Muscle layer of duodenum (tissue), 2 donors: ENCODE results near the gene GPX2.
"Not testable (repeated sequence)": the region's sequence is repeated elsewhere in the genome, so short reads cannot be mapped to it uniquely, and the experiment has no call there.

ENCODE experiments used
- H3K27ac ChIP-seq: one replicate; pipeline ENCODE4 v1.7.0; 2013; ENCODE audit warnings: mild to moderate bottlenecking, low read length
- H3K27me3 ChIP-seq: one replicate; pipeline ENCODE4 v1.7.0; 2013; ENCODE audit warnings: low read depth, mild to moderate bottlenecking, control low read depth, low read length
- H3K36me3 ChIP-seq, 2 donors: one replicate each; pipeline ENCODE4 v1.7.0; 2013; ENCODE audit warnings: low read length in 2 of 2, control low read depth in 1 of 2, mild to moderate bottlenecking in 1 of 2; ENCODE audit not compliant: insufficient read depth in 2 of 2, control insufficient read depth in 1 of 2
- H3K4me1 ChIP-seq, 2 donors: one replicate each; pipeline ENCODE4 v1.7.0; 2013; ENCODE audit warnings: low read length in 2 of 2, mild to moderate bottlenecking in 2 of 2, control low read depth in 1 of 2, moderate library complexity in 1 of 2; ENCODE audit not compliant: insufficient read depth in 2 of 2, control insufficient read depth in 1 of 2
- H3K4me3 ChIP-seq, 2 donors: one replicate each; pipeline ENCODE4 v1.7.0; 2013; ENCODE audit warnings: low read length in 2 of 2, low read depth in 1 of 2, mild to moderate bottlenecking in 1 of 2
- H3K9me3 ChIP-seq, 2 donors: one replicate each; pipeline ENCODE4 v1.7.0; 2013; ENCODE audit warnings: low read length in 2 of 2, control low read depth in 1 of 2, mild to moderate bottlenecking in 1 of 2; ENCODE audit not compliant: control insufficient read depth in 1 of 2
- donor health status: healthy.

The GPX2 gene

GRCh38 chr14:64923015-64923414, 19.5 kb downstream of the GPX2 start:
- H3K27ac ChIP-seq: no peak overlapping the region
- H3K27me3 ChIP-seq: no peaks in the 10 kb centered on the region
- no peaks in the 10 kb centered on the region for H3K9me3 ChIP-seq
- H3K4me1 ChIP-seq: no peaks in the 10 kb centered on the region
- H3K36me3 ChIP-seq: peaks cover 18 to 23% of the 10 kb centered on the region in 2 donors
- H3K4me3 ChIP-seq: no peak overlapping the region

DNA sequence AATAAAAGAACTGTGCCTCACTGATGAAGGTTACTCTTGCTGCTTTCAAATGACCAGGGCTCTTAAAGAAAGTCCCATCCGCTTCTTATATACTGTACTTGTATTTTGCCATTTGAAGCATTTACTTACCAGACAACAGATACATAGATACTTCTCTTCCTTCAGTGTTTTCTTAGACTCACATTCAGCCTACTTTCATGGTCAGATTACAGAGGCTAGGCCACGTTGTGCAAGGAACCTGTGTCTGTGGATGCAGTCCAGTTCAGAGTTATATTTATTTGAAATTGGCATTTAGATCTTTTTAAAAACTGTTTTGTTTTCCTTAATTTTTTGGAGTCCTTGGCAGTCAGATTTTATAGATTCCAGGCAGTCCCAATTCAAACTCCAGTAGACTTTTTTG, 22.1 kb downstream of the GPX2 start:
- Histone ChIP-seq H3K36me3 (peaks cover 6 to 11% of the 10 kb centered on the region in 2 donors), H3K9me3 (no peaks in the 10 kb centered on the region), H3K4me3 (no peak overlapping the region), H3K27ac (no peak overlapping the region), H3K27me3 (no peaks in the 10 kb centered on the region), H3K4me1 (peaks cover 5 to 6% of the 10 kb centered on the region in 2 donors)

- Histone ChIP-seq H3K9me3 (no peaks in the 10 kb centered on the region), H3K36me3 (peaks cover 2 to 6% of the 10 kb centered on the region in 2 donors), H3K27me3 (no peaks in the 10 kb centered on the region), H3K27ac (no peak overlapping the region), H3K4me1 (peaks cover 10 to 12% of the 10 kb centered on the region in 2 donors), H3K4me3 (no peak overlapping the region)
Measured at GRCh38 chr14:64919618-64920017, 22.9 kb downstream of the GPX2 start.

DNA sequence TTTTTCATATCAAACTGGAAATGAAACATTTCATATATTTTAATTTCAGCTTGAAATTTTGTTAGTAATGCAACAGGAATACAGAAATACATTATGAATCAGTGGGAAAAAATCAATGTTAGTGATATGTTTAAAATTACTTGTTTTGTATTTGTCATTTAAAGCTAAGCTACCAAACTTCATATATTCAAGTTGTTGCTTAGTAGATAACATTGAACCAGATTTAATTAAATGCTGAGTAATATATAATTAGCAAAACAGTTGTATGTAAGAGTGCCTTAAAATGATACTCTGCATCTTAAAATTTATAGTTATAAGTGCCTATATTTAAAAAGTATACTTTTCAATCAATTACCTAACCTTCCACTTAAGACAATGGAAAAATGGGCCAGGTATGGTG, 23.3 kb downstream of the GPX2 start:
- Histone ChIP-seq H3K27ac (no peak overlapping the region), H3K4me1 (peaks cover 10 to 12% of the 10 kb centered on the region in 2 donors), H3K27me3 (no peaks in the 10 kb centered on the region), H3K36me3 (peaks cover 0 to 2% of the 10 kb centered on the region in 2 donors), H3K4me3 (no peak overlapping the region), H3K9me3 (no peaks in the 10 kb centered on the region)

DNA sequence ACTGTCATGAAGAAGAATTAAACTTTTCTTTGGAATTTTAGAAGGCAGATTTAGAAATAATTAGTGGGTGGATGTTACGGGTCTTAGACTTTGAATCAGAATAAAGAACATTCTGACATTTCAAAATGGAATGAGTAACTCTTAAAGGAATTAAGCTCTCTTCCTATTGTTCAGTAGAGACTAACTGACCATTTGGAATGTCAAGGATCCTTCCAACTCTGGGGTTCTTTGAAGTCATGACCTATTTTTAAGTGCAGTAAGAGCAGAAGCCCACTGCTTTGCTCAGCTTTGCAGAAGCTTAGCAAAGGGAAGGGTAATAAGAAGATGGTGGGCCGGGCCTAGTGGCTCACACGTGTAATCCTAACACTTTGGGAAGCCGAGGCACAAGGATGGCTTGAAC, 24.3 kb downstream of the GPX2 start:
- Histone ChIP-seq H3K27me3 (no peaks in the 10 kb centered on the region), H3K27ac (no peak overlapping the region), H3K9me3 (no peaks in the 10 kb centered on the region), H3K4me1 (peaks cover 10 to 12% of the 10 kb centered on the region in 2 donors), H3K36me3 (no peaks in the 10 kb centered on the region), H3K4me3 (no peak overlapping the region)

- H3K4me3 ChIP-seq: peak overlapping the region in 1 of 2 donors; percentile 83
- H3K27me3 ChIP-seq: no peaks in the 10 kb centered on the region
- H3K9me3 ChIP-seq: no peaks in the 10 kb centered on the region
- H3K36me3 ChIP-seq: no peaks in the 10 kb centered on the region
- H3K27ac ChIP-seq: no peak overlapping the region
- H3K4me1 ChIP-seq: peaks cover 10 to 12% of the 10 kb centered on the region in 2 donors
Measured at GRCh38 chr14:64915797-64916196, 26.7 kb downstream of the GPX2 start.

DNA sequence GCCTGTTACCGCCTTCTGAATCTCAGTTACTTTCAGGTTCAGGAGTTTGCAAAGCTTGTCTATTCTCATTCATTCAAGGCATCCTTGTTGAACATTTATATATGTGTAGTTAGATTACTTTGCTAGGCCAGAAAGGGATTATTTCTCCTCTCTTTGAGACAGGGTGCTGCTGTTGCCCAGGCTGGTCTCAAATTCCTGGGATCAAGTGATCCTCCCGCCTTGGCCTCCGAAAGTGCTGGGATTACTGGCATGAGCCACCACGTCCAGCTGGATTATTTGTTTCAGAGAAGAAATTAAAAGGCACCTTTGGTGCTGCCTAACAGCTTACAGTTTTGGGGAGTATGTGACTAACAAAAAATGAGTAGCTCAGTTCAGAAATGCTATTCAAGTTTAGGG, 27.5 kb downstream of the GPX2 start:
- peak overlapping the region; percentile 81 to 83 for H3K4me3 ChIP-seq
- H3K36me3 ChIP-seq: no peaks in the 10 kb centered on the region
- no peaks in the 10 kb centered on the region for H3K27me3 ChIP-seq
- peak overlapping the region; percentile 97 for H3K27ac ChIP-seq
- peaks cover 10 to 12% of the 10 kb centered on the region in 2 donors for H3K4me1 ChIP-seq
- H3K9me3 ChIP-seq: no peaks in the 10 kb centered on the region

DNA sequence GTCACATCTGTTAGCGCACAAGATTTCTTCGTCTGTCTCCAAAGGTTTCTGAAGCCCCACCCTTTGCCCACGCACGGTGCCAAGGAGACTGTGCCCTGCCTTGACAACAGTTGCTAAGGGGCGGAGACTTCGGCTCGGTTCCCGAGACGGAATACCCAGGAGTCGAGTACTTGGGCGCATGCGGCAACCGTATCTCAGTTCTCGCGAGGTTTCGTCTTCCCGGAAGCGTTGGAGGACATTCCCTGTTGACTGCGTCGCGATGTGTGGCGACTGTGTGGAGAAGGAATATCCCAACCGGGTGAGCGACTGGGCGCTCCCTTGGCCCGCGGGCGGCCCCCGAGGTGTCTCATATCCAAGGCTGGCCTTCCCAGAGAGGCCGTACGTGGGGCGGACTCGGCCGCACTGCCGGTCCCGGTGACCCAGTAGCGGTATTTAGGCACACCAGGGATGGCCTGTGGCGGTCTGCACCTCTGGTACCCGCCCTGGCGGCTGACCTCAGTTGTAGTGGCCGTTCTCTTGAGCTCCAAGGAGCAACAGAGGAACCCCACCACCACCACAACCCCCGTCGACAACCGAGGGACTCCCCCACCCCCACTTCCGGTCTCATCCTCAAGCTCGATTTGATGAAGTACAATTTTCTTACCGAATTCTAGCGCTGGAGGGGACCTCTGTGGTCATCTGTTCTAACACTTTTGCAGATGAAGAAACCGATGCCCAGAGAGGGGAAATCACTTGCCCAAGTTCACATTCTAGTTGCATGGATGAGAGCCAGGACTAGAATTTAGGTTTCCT, 28.1 kb downstream of the GPX2 start, which contains the start of gene CHURC1:
CHURC1 (plus strand) TSS at position 219 of the 792 bp plus-strand sequence; CDS start at position 260, 41 bp downstream.
- no peaks in the 10 kb centered on the region for H3K9me3 ChIP-seq
- H3K36me3 ChIP-seq: no peaks in the 10 kb centered on the region
- no peaks in the 10 kb centered on the region for H3K27me3 ChIP-seq
- H3K4me1 ChIP-seq: peaks cover 10 to 12% of the 10 kb centered on the region in 2 donors
- H3K27ac ChIP-seq: peak within 1 kb of the TSS; percentile 97
- peak within 1 kb of the TSS; percentile 81 to 83 for H3K4me3 ChIP-seq

DNA sequence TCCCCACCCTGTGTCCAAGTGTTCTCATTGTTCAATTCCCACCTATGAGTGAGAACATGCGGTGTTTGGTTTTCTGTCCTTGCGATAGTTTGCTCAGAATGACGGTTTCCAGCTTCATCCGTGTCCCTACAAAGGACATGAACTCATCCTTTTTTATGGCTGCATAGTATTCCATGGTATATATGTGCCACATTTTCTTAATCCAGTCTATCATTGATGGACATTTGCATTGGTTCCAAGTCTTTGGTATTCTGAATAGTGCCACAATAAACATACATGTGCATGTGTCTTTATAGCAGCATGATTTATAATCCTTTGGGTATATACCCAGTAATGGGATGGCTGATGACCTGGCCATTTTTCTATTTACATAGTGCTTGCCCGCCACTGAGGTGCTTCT, 29.1 kb downstream of the GPX2 start:
- H3K4me3 ChIP-seq: peak overlapping the region; percentile 81 to 83
- H3K27me3 ChIP-seq, H3K36me3 ChIP-seq, H3K9me3 ChIP-seq: not testable (repeated sequence)
- H3K4me1 ChIP-seq: peaks cover 10 to 12% of the 10 kb centered on the region in 2 donors
- peak overlapping the region; percentile 97 for H3K27ac ChIP-seq

- Histone ChIP-seq H3K4me1 (peaks cover 10 to 12% of the 10 kb centered on the region in 2 donors), H3K27me3 (no peaks in the 10 kb centered on the region), H3K27ac (no peak overlapping the region), H3K36me3 (no peaks in the 10 kb centered on the region), H3K4me3 (no peak overlapping the region), H3K9me3 (no peaks in the 10 kb centered on the region)
Measured at GRCh38 chr14:64912261-64912660, 30.3 kb downstream of the GPX2 start.

- peaks cover 10% of the 10 kb centered on the region in 2 donors for H3K4me1 ChIP-seq
- H3K4me3 ChIP-seq: no peak overlapping the region
- no peak overlapping the region for H3K27ac ChIP-seq
- no peaks in the 10 kb centered on the region for H3K36me3 ChIP-seq
- H3K27me3 ChIP-seq: no peaks in the 10 kb centered on the region
- no peaks in the 10 kb centered on the region for H3K9me3 ChIP-seq
Measured at GRCh38 chr14:64910847-64911495, 31.6 kb downstream of the GPX2 start.
